OCI-LY7 (cell line): Measurements from ENCODE around the gene SIK3.

Experiments used
- CTCF ChIP-seq: fragments of 200-600 bp; sonication (generic); conservative IDR thresholded peaks from 2 replicates; pipeline ENCODE4 v1.5.1; 2014; ENCODE audit warnings: mild to moderate bottlenecking, antibody characterized with exemption, low read length, moderate library complexity, mixed read lengths
- EZH2phosphoT487 ChIP-seq: fragments of 200-600 bp; sonication (generic); IDR thresholded peaks from 2 replicates; pipeline ENCODE4 v1.6.1; 2018; ENCODE audit warnings: low read depth, borderline replicate concordance, mild to moderate bottlenecking, mixed run types, antibody characterized with exemption, low read length, moderate library complexity, mixed read lengths

GRCh38 chr11:116847612-116848011 is 250.6 kb downstream of the SIK3 start:
- TF ChIP-seq CTCF: no peak
- no peak for TF ChIP-seq EZH2phosphoT487
